ENCODE results near the gene NCAM1. TPM values are rescaled to one million over a fixed set of nuclear protein-coding genes. Genes with fewer than 3 reads are reported as not detected.

Gene NCAM1
- total and polyA plus RNA-seq, 7 donors, result 0.46 to 124 (median 64.2) TPM

DNA sequence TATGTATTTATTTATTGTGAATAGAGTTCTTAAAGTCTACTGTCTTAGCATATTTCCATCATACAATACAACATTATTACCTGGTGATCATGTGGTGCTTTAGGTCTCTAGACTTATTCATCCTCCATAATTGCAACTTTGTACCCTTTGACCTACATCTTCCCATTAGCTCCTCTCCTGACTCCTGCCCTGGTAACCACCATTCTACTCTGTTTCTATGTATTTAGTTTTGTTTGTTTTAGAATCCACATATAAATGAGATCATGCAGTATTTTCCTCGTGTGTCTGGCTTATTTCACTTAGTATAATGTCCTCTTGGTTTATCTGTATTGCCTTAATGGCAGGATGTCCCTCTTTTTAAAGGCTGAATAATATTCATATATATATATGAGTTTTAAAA lies 22.7 kb downstream of the NCAM1 start:
- Histone ChIP-seq H3K4me3 (no peak overlapping the region), H3K27ac (no peak overlapping the region), H3K27me3 (no peaks in the 10 kb centered on the region), H3K4me1 (peaks cover 0 to 4% (median 0%) of the 10 kb centered on the region in 4 donors), H3K9me3 (peaks cover 0 to 6% (median 2%) of the 10 kb centered on the region in 4 donors), H3K36me3 (no peaks in the 10 kb centered on the region)
- no peak for TF ChIP-seq POLR2AphosphoS5 (IDR thresholded peaks at IDR 0.05)
- TF ChIP-seq POLR2A (IDR thresholded peaks at IDR 0.05), result no peak
- TF ChIP-seq, protein P1, sequence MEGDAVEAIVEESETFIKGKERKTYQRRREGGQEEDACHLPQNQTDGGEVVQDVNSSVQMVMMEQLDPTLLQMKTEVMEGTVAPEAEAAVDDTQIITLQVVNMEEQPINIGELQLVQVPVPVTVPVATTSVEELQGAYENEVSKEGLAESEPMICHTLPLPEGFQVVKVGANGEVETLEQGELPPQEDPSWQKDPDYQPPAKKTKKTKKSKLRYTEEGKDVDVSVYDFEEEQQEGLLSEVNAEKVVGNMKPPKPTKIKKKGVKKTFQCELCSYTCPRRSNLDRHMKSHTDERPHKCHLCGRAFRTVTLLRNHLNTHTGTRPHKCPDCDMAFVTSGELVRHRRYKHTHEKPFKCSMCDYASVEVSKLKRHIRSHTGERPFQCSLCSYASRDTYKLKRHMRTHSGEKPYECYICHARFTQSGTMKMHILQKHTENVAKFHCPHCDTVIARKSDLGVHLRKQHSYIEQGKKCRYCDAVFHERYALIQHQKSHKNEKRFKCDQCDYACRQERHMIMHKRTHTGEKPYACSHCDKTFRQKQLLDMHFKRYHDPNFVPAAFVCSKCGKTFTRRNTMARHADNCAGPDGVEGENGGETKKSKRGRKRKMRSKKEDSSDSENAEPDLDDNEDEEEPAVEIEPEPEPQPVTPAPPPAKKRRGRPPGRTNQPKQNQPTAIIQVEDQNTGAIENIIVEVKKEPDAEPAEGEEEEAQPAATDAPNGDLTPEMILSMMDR (IDR thresholded peaks at IDR 0.05), result no peak
- no peak for TF ChIP-seq EP300 (IDR thresholded peaks at IDR 0.05)
- no peak for DNase-seq
- 4 to 48% methylated on average over 1 of the region's 1 CpG for WGBS, 2 donors
- intact Hi-C loops (cut with DNase I), result no loop called here

- Histone ChIP-seq H3K4me3 (no peak overlapping the region), H3K27ac (no peak overlapping the region), H3K9me3 (peaks cover 0 to 10% (median 7%) of the 10 kb centered on the region in 4 donors), H3K36me3 (no peaks in the 10 kb centered on the region), H3K4me1 (no peaks in the 10 kb centered on the region), H3K27me3 (no peaks in the 10 kb centered on the region)
- intact Hi-C loops (cut with DNase I), result no loop called here
- DNase-seq, result no peak
- TF ChIP-seq EP300 (IDR thresholded peaks at IDR 0.05) (no peak), POLR2A (IDR thresholded peaks at IDR 0.05) (no peak), POLR2AphosphoS5 (IDR thresholded peaks at IDR 0.05) (no peak)
- TF ChIP-seq, protein P1 (IDR thresholded peaks at IDR 0.05), result no peak
- 98% methylated on average over 1 of the region's 1 CpG for WGBS, 2 donors
Observed at GRCh38 chr11:112989198-112989597, 28.0 kb downstream of the NCAM1 start.

GRCh38 chr11:112993808-112994207 lies 32.6 kb downstream of the NCAM1 start:
- Histone ChIP-seq H3K9me3 (peaks cover 0 to 6% (median 4%) of the 10 kb centered on the region in 4 donors), H3K4me1 (no peaks in the 10 kb centered on the region), H3K36me3 (no peaks in the 10 kb centered on the region), H3K4me3 (no peak overlapping the region), H3K27ac (no peak overlapping the region), H3K27me3 (no peaks in the 10 kb centered on the region)
- TF ChIP-seq POLR2A (IDR thresholded peaks at IDR 0.05), result no peak
- TF ChIP-seq, protein P1 (IDR thresholded peaks at IDR 0.05), result no peak
- no peak for TF ChIP-seq POLR2AphosphoS5 (IDR thresholded peaks at IDR 0.05)
- TF ChIP-seq EP300 (IDR thresholded peaks at IDR 0.05), result no peak
- no peak for DNase-seq
- intact Hi-C loops (cut with DNase I), result no loop called here

DNA sequence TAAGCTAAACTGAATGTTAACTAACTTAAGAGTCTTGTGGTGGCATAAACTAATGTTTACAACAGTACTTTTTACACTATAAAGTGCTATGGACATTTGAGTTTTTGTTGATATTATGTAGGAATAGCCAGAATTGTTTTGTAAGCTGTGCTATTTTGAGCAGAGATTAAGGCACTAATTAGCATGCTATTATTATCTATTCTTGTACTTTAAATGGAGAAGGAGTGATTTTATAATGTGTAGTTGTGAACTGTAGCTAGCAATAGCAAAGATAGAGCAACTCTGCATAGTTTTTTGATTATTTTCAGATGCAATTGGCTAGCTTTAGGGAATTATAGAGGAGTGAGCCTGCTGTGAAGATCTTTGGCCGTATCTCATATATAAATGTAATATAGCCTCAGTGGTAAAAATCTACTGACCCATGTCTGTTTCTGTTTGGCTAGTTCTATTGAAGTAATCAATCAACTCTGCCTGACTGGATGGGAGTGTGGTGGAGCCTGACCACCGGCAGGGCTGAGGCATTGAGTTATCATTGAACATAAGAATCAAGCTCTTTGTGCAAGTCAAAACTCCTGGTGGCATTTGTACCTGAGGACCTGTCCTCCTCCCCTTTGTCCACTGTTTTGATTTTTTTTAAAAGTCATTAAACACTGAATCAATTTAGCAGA lies 34.3 kb downstream of the NCAM1 start:
- TF ChIP-seq POLR2AphosphoS5 (IDR thresholded peaks at IDR 0.05), result no peak
- TF ChIP-seq, protein P1 (IDR thresholded peaks at IDR 0.05), result no peak
- no peak for TF ChIP-seq EP300 (IDR thresholded peaks at IDR 0.05)
- no peak for TF ChIP-seq POLR2A (IDR thresholded peaks at IDR 0.05)
- no peaks in the 10 kb centered on the region for H3K36me3 ChIP-seq
- H3K27me3 ChIP-seq, result no peaks in the 10 kb centered on the region
- no peaks in the 10 kb centered on the region for H3K4me1 ChIP-seq
- 24 to 59% methylated on average over 2 of the region's 2 CpGs for WGBS, 2 donors
- DNase-seq, result no peak
- H3K4me3 ChIP-seq, result no peak overlapping the region
- H3K27ac ChIP-seq, result no peak overlapping the region
- intact Hi-C loops (cut with DNase I), result no loop called here
- no peaks in the 10 kb centered on the region for H3K9me3 ChIP-seq

DNA sequence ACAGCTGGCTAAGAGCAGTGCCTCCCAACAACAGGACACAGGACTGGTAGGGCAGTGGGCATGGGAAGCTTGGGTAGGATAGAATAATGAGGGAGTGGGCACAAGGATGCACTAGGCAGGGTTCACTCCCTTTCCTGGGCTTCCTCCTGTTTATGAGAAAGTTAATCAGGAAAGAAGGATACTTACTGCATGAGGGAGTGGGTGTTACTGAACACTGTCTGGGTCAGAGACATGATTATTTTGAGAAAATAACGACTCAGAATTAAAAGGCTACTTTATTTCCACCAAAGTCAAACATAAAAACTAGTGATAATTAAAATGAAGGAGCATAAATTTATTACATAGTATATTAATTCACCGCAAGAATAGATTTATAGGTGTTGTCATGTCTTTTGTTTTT lies 35.8 kb downstream of the NCAM1 start:
- Histone ChIP-seq H3K36me3 (no peaks in the 10 kb centered on the region), H3K27me3 (no peaks in the 10 kb centered on the region), H3K27ac (no peak overlapping the region), H3K9me3 (no peaks in the 10 kb centered on the region), H3K4me3 (no peak overlapping the region), H3K4me1 (no peaks in the 10 kb centered on the region)
- TF ChIP-seq POLR2AphosphoS5 (IDR thresholded peaks at IDR 0.05) (no peak), POLR2A (IDR thresholded peaks at IDR 0.05) (no peak), EP300 (IDR thresholded peaks at IDR 0.05) (no peak)
- TF ChIP-seq, protein P1 (IDR thresholded peaks at IDR 0.05), result no peak
- intact Hi-C loops (cut with DNase I), result no loop called here
- 60 to 74% methylated on average over 2 of the region's 2 CpGs for WGBS, 2 donors
- DNase-seq, result no peak

All from sigmoid colon (tissue), 7 donors.